ENCODE data around the gene DIABLO.

Gene DIABLO

GRCh38 chr12:122192441-122192840 is 33.4 kb downstream of the DIABLO start:
- Histone ChIP-seq H3K27me3 (replicated peaks; ENCODE audit: control insufficient read depth, insufficient read depth, low read length, poor library complexity, severe bottlenecking) (no peaks in the 10 kb centered on the region), H3K27ac (ENCODE audit: insufficient read depth, low read length, poor library complexity, severe bottlenecking) (no peak overlapping the region), H3K4me3 (ENCODE audit: insufficient read depth, low read depth, low read length, poor library complexity, severe bottlenecking) (no peak overlapping the region), H3K4me1 (ENCODE audit: control insufficient read depth, insufficient read depth, low read length, poor library complexity, severe bottlenecking) (no peaks in the 10 kb centered on the region), H3K36me3 (ENCODE audit: control insufficient read depth, insufficient read depth, low read length) (no peaks in the 10 kb centered on the region), H3K9me3 (ENCODE audit: control insufficient read depth, low read length) (no peaks in the 10 kb centered on the region)
- DNase-seq: no peak

GRCh38 chr12:122190842-122191668 is 34.8 kb downstream of the DIABLO start:
- no peaks in the 10 kb centered on the region for H3K36me3 ChIP-seq (ENCODE audit: control insufficient read depth, insufficient read depth, low read length)
- H3K27ac ChIP-seq (ENCODE audit: insufficient read depth, low read length, poor library complexity, severe bottlenecking): no peak overlapping the region
- peak in 1 of 3 donors; percentile 34 for DNase-seq

GRCh38 chr12:122189626-122190475 is 36.0 kb downstream of the DIABLO start:
- no peak for DNase-seq
- Histone ChIP-seq H3K4me3 (ENCODE audit: insufficient read depth, low read depth, low read length, poor library complexity, severe bottlenecking) (no peak overlapping the region), H3K27ac (ENCODE audit: insufficient read depth, low read length, poor library complexity, severe bottlenecking) (no peak overlapping the region), H3K27me3 (replicated peaks; ENCODE audit: control insufficient read depth, insufficient read depth, low read length, poor library complexity, severe bottlenecking) (no peaks in the 10 kb centered on the region), H3K4me1 (ENCODE audit: control insufficient read depth, insufficient read depth, low read length, poor library complexity, severe bottlenecking) (no peaks in the 10 kb centered on the region), H3K36me3 (ENCODE audit: control insufficient read depth, insufficient read depth, low read length) (no peaks in the 10 kb centered on the region), H3K9me3 (ENCODE audit: control insufficient read depth, low read length) (no peaks in the 10 kb centered on the region)

More at GRCh38 chr12:122190842-122191668, 34.8 kb downstream of the DIABLO start:
- Histone ChIP-seq H3K27me3 (replicated peaks; ENCODE audit: control insufficient read depth, insufficient read depth, low read length, poor library complexity, severe bottlenecking) (no peaks in the 10 kb centered on the region), H3K4me1 (ENCODE audit: control insufficient read depth, insufficient read depth, low read length, poor library complexity, severe bottlenecking) (no peaks in the 10 kb centered on the region), H3K9me3 (ENCODE audit: control insufficient read depth, low read length) (no peaks in the 10 kb centered on the region), H3K4me3 (ENCODE audit: insufficient read depth, low read depth, low read length, poor library complexity, severe bottlenecking) (no peak overlapping the region)

- no peaks in the 10 kb centered on the region for H3K36me3 ChIP-seq (ENCODE audit: control insufficient read depth, insufficient read depth, low read length)
- no peaks in the 10 kb centered on the region for H3K9me3 ChIP-seq (ENCODE audit: control insufficient read depth, low read length)
- H3K27me3 ChIP-seq (replicated peaks; ENCODE audit: control insufficient read depth, insufficient read depth, low read length, poor library complexity, severe bottlenecking): peaks cover 4% of the 10 kb centered on the region
- DNase-seq: no peak
- peaks cover 6% of the 10 kb centered on the region for H3K4me1 ChIP-seq (ENCODE audit: control insufficient read depth, insufficient read depth, low read length, poor library complexity, severe bottlenecking)
- H3K4me3 ChIP-seq (ENCODE audit: insufficient read depth, low read depth, low read length, poor library complexity, severe bottlenecking): no peak overlapping the region
- H3K27ac ChIP-seq (ENCODE audit: insufficient read depth, low read length, poor library complexity, severe bottlenecking): no peak overlapping the region
Observed at GRCh38 chr12:122187466-122187865, 38.4 kb downstream of the DIABLO start.

GRCh38 chr12:122185494-122186082 is 40.3 kb downstream of the DIABLO start:
- Histone ChIP-seq H3K9me3 (ENCODE audit: control insufficient read depth, low read length) (no peaks in the 10 kb centered on the region), H3K27me3 (replicated peaks; ENCODE audit: control insufficient read depth, insufficient read depth, low read length, poor library complexity, severe bottlenecking) (peaks cover 4% of the 10 kb centered on the region), H3K36me3 (ENCODE audit: control insufficient read depth, insufficient read depth, low read length) (no peaks in the 10 kb centered on the region), H3K4me3 (ENCODE audit: insufficient read depth, low read depth, low read length, poor library complexity, severe bottlenecking) (no peak overlapping the region), H3K27ac (ENCODE audit: insufficient read depth, low read length, poor library complexity, severe bottlenecking) (no peak overlapping the region), H3K4me1 (ENCODE audit: control insufficient read depth, insufficient read depth, low read length, poor library complexity, severe bottlenecking) (peaks cover 6% of the 10 kb centered on the region)
- no peak for DNase-seq

GRCh38 chr12:122185079-122185478 is 40.8 kb downstream of the DIABLO start:
- no peak for DNase-seq
- Histone ChIP-seq H3K4me1 (ENCODE audit: control insufficient read depth, insufficient read depth, low read length, poor library complexity, severe bottlenecking) (peaks cover 6% of the 10 kb centered on the region), H3K4me3 (ENCODE audit: insufficient read depth, low read depth, low read length, poor library complexity, severe bottlenecking) (no peak overlapping the region), H3K27me3 (replicated peaks; ENCODE audit: control insufficient read depth, insufficient read depth, low read length, poor library complexity, severe bottlenecking) (peaks cover 4% of the 10 kb centered on the region), H3K36me3 (ENCODE audit: control insufficient read depth, insufficient read depth, low read length) (no peaks in the 10 kb centered on the region), H3K27ac (ENCODE audit: insufficient read depth, low read length, poor library complexity, severe bottlenecking) (no peak overlapping the region), H3K9me3 (ENCODE audit: control insufficient read depth, low read length) (no peaks in the 10 kb centered on the region)

GRCh38 chr12:122184517-122184916 is 41.3 kb downstream of the DIABLO start:
- Histone ChIP-seq H3K27ac (ENCODE audit: insufficient read depth, low read length, poor library complexity, severe bottlenecking) (no peak overlapping the region), H3K4me3 (ENCODE audit: insufficient read depth, low read depth, low read length, poor library complexity, severe bottlenecking) (no peak overlapping the region), H3K27me3 (replicated peaks; ENCODE audit: control insufficient read depth, insufficient read depth, low read length, poor library complexity, severe bottlenecking) (peaks cover 4% of the 10 kb centered on the region), H3K9me3 (ENCODE audit: control insufficient read depth, low read length) (no peaks in the 10 kb centered on the region), H3K36me3 (ENCODE audit: control insufficient read depth, insufficient read depth, low read length) (no peaks in the 10 kb centered on the region), H3K4me1 (ENCODE audit: control insufficient read depth, insufficient read depth, low read length, poor library complexity, severe bottlenecking) (peaks cover 6% of the 10 kb centered on the region)
- DNase-seq: no peak

GRCh38 chr12:122183588-122183940 is 42.3 kb downstream of the DIABLO start:
- Histone ChIP-seq H3K36me3 (ENCODE audit: control insufficient read depth, insufficient read depth, low read length) (no peaks in the 10 kb centered on the region), H3K9me3 (ENCODE audit: control insufficient read depth, low read length) (no peaks in the 10 kb centered on the region), H3K27me3 (replicated peaks; ENCODE audit: control insufficient read depth, insufficient read depth, low read length, poor library complexity, severe bottlenecking) (peaks cover 4% of the 10 kb centered on the region), H3K27ac (ENCODE audit: insufficient read depth, low read length, poor library complexity, severe bottlenecking) (no peak overlapping the region), H3K4me3 (ENCODE audit: insufficient read depth, low read depth, low read length, poor library complexity, severe bottlenecking) (peak overlapping the region; percentile 52), H3K4me1 (ENCODE audit: control insufficient read depth, insufficient read depth, low read length, poor library complexity, severe bottlenecking) (peaks cover 6% of the 10 kb centered on the region)
- no peak for DNase-seq

- DNase-seq: no peak
- Histone ChIP-seq H3K4me1 (ENCODE audit: control insufficient read depth, insufficient read depth, low read length, poor library complexity, severe bottlenecking) (peaks cover 6% of the 10 kb centered on the region), H3K36me3 (ENCODE audit: control insufficient read depth, insufficient read depth, low read length) (no peaks in the 10 kb centered on the region), H3K4me3 (ENCODE audit: insufficient read depth, low read depth, low read length, poor library complexity, severe bottlenecking) (peak within 1 kb of the TSS; percentile 52), H3K9me3 (ENCODE audit: control insufficient read depth, low read length) (no peaks in the 10 kb centered on the region), H3K27me3 (replicated peaks; ENCODE audit: control insufficient read depth, insufficient read depth, low read length, poor library complexity, severe bottlenecking) (peaks cover 4% of the 10 kb centered on the region), H3K27ac (ENCODE audit: insufficient read depth, low read length, poor library complexity, severe bottlenecking) (no peak within 1 kb of the TSS)
Observed at GRCh38 chr12:122182887-122183587, 42.8 kb downstream of the DIABLO start, which contains the start of gene LRRC43. Gene LRRC43, plus strand, starts transcription at chr12:122183123. Its CDS starts 22 bp downstream, at chr12:122183145.

Data from effector memory CD4-positive, alpha-beta T cell (primary cell).